GM12801 (cell line): Measurements from ENCODE around the gene CAPZA3.

Source experiments
- CTCF ChIP-seq: IDR thresholded peaks from one replicate; pipeline ENCODE4 v1.5.1; 2011; ENCODE audit warnings: control low read depth; ENCODE audit not compliant: insufficient read length; ENCODE audit errors: extremely low read depth

The CAPZA3 gene

GRCh38 chr12:18737819-18738218 lies at the start of gene CAPZA3, which contains the start of gene PLCZ1:
CAPZA3 (plus strand) TSS chr12:18738119; CDS start chr12:18738269, 150 bp downstream.
PLCZ1 (minus strand) TSS chr12:18738012; CDS start chr12:18737371, 641 bp downstream.
- no peak for TF ChIP-seq CTCF

- TF ChIP-seq CTCF, result no peak
Observed at GRCh38 chr12:18689771-18690170, 48.1 kb upstream of the CAPZA3 start.

GRCh38 chr12:18690653-18691052 lies 47.3 kb upstream of the CAPZA3 start:
- no peak for TF ChIP-seq CTCF

GRCh38 chr12:18696971-18697602 lies 40.8 kb upstream of the CAPZA3 start:
- no peak for TF ChIP-seq CTCF

GRCh38 chr12:18700271-18700670 lies 37.6 kb upstream of the CAPZA3 start:
- no peak for TF ChIP-seq CTCF

- TF ChIP-seq CTCF, result no peak
Observed at GRCh38 chr12:18703321-18703720, 34.6 kb upstream of the CAPZA3 start.

- no peak for TF ChIP-seq CTCF
Observed at GRCh38 chr12:18703911-18704310, 34.0 kb upstream of the CAPZA3 start.
